SH-SY5Y (cell line): ENCODE results near the gene ASTL.

Experiments used
- GATA2 ChIP-seq: IDR thresholded peaks from 2 replicates; pipeline ENCODE4 v1.6.1; 2011; ENCODE audit warnings: mild to moderate bottlenecking, low read depth, low read length
- GATA3 ChIP-seq: IDR thresholded peaks from 2 replicates; pipeline ENCODE4 v1.6.1; 2011; ENCODE audit warnings: low read depth, mild to moderate bottlenecking, low read length, moderate library complexity

- TF ChIP-seq GATA2: no peak
- TF ChIP-seq GATA3: no peak
Observed at GRCh38 chr2:96088340-96089335, 49.7 kb downstream of the ASTL start.
